ENCODE results near the gene MAPT.

- TF ChIP-seq CTCF (IDR thresholded peaks at IDR 0.05) (no peak), EZH2 (IDR thresholded peaks at IDR 0.05) (no peak), EZH2phosphoT487 (IDR thresholded peaks at IDR 0.05) (no peak)
Measured at GRCh38 chr17:46020998-46021397, 126.6 kb downstream of the MAPT start.
